ENCODE results near the gene GPR32.

GRCh38 chr19:50739132-50739913 is 30.9 kb upstream of the GPR32 start:
- TF ChIP-seq ZNF384 (IDR thresholded peaks at IDR 0.05) (no peak), ELF4 (IDR thresholded peaks at IDR 0.05) (no peak), BHLHE40 (IDR thresholded peaks at IDR 0.05; ENCODE audit: borderline replicate concordance) (no peak), SP1 (IDR thresholded peaks at IDR 0.05) (no peak), FOXA1 (IDR thresholded peaks at IDR 0.05) (no peak), FOXK2 (IDR thresholded peaks at IDR 0.05) (no peak), ARNT (IDR thresholded peaks at IDR 0.05) (no peak)

Data from HEK293T (cell line).